ENCODE data around the gene SOCS4.

Gene SOCS4

DNA sequence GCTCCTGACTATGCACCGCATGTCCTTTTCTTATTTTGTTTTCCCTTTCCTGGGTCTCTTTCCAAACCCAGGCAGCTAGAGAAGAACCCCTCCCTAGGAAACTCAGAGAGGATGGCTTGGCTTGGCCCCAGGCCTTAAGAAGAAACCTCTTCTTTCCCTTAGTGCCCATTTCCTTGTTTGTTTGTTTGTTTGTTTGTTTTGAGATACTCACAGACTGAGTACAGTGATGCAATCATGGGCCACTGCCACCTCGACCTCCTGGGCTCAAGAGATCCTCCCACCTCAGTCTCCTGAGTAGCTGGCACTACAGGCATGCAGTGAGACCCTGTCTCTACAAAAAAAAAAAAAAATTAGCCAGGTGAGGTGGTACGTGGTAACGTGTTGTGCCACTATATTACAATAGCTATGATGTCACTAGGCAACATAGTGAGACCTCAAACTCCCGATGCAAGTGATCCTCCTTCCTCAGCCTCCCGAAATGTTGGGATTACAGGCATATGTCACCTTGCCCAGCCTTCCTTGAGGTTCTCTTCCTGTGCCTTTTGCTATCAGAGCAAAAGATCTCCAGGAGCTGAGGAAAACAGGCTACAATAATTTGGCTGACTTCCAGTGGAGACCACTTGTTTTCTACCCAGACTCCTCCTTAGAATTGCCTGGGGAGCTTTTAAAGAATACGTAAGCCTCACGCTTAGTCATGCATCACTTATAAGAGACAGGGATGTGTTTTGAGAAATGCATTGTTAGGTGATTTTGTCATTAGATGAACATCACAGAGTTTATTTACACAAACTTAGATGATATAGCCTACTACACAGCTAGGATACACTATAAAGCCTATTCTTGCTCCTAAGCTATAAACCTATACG is 67.5 kb downstream of the SOCS4 start:
- H3K4me1 ChIP-seq (ENCODE audit: control insufficient read depth, insufficient read depth, low read length) = no peaks in the 10 kb centered on the region
- H3K27me3 ChIP-seq (ENCODE audit: control insufficient read depth, insufficient read depth, low read length) = no peaks in the 10 kb centered on the region
- no peaks in the 10 kb centered on the region for H3K36me3 ChIP-seq (ENCODE audit: insufficient read depth, low read length)
- H3K4me3 ChIP-seq (ENCODE audit: low read length) = no peak overlapping the region
- no peaks in the 10 kb centered on the region for H3K9me3 ChIP-seq (replicated peaks; ENCODE audit: low read length)
- H3K9ac ChIP-seq (ENCODE audit: low read depth, low read length) = no peak overlapping the region
- no peak overlapping the region for H3K4me2 ChIP-seq (ENCODE audit: low read length)

DNA sequence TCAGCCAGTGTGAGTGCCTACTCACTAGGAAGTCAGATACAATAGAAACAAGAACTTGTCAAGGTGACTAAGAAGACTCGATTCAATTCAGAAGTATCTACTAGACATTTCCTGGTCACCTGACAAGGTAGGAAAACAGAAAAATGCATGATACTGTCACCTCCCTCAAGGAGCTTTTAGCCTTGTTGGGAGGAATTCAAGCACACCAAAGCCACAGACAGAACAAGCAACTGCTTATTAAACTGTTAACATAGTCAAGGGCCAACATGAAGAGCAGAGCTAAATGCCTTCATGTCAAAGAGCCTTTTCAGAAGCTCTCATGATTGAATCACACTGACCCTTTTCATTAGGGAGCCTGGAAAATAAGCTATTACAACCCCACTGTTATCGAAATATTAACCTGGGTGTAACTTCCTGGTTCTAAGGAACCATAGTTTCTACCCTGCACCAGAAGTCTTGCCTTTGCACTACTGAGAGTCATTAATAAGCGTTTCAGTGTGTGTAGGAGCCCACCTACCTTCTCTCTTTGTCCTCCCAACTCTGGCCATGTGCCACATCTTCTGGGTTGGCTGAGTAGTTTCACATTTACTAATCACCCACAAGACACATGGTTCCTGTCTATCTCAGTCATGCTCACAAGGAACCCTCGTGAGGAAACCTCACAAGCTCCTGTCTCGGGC is 71.0 kb downstream of the SOCS4 start:
- H3K4me2 ChIP-seq (ENCODE audit: low read length) = no peak overlapping the region
- H3K9ac ChIP-seq (ENCODE audit: low read depth, low read length) = no peak overlapping the region
- no peak overlapping the region for H3K4me3 ChIP-seq (ENCODE audit: low read length)
- no peaks in the 10 kb centered on the region for H3K27me3 ChIP-seq (ENCODE audit: control insufficient read depth, insufficient read depth, low read length)
- H3K9me3 ChIP-seq (replicated peaks; ENCODE audit: low read length) = no peaks in the 10 kb centered on the region
- H3K36me3 ChIP-seq (ENCODE audit: insufficient read depth, low read length) = no peaks in the 10 kb centered on the region
- peaks cover 15% of the 10 kb centered on the region for H3K4me1 ChIP-seq (ENCODE audit: control insufficient read depth, insufficient read depth, low read length)

DNA sequence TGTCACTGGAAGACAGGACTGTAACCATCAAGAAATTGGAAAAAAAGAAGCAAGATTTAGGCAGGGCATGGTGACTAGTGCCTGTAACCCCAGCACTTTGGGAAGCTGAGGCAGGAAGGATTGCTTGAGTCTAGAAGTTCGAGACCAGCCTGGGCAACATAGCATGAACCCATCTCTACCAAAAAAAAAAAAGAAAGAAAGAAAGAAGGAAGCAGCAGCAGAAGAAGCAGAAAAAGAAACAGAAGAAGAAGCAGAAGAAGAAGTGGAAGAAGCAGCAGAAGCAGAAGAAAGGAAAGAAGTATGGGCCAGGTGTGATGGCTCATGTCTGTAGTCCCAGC is 71.5 kb downstream of the SOCS4 start:
- Histone ChIP-seq H3K4me1 (ENCODE audit: control insufficient read depth, insufficient read depth, low read length) (peaks cover 19% of the 10 kb centered on the region), H3K27me3 (ENCODE audit: control insufficient read depth, insufficient read depth, low read length) (no peaks in the 10 kb centered on the region), H3K9me3 (replicated peaks; ENCODE audit: low read length) (no peaks in the 10 kb centered on the region), H3K4me3 (ENCODE audit: low read length) (no peak overlapping the region), H3K9ac (ENCODE audit: low read depth, low read length) (no peak overlapping the region), H3K4me2 (ENCODE audit: low read length) (no peak overlapping the region), H3K36me3 (ENCODE audit: insufficient read depth, low read length) (no peaks in the 10 kb centered on the region)

Data from skeletal muscle satellite cell (primary cell).